ENCODE data around the gene XYLT1. TPM values are rescaled to one million over a fixed set of nuclear protein-coding genes. Genes with fewer than 3 reads are reported as not detected.

XYLT1 gene
- total RNA-seq, 6 experiments from 2014 or later: 22.0 to 51.1 (median 27.5) TPM

DNA sequence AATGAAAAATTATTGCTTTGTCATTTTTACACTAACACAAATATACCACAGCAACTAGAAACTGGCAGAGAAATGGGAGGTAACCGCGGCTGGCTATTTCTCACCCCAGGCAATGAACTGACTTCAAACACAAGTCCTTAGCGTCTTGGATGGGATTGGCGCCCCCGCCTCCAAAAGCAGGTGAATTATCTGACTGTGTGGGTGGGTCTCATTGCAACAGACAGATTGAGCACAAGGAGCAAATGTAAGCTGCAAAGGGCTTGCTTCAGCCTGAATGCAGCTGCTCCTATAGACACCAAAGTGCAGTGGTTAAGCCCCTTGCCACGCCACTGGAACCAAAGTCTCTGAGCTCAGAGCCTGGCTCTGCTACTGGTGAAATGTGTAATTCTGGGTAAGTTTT, 225.0 kb downstream of the XYLT1 start:
- TF ChIP-seq, protein P1, sequence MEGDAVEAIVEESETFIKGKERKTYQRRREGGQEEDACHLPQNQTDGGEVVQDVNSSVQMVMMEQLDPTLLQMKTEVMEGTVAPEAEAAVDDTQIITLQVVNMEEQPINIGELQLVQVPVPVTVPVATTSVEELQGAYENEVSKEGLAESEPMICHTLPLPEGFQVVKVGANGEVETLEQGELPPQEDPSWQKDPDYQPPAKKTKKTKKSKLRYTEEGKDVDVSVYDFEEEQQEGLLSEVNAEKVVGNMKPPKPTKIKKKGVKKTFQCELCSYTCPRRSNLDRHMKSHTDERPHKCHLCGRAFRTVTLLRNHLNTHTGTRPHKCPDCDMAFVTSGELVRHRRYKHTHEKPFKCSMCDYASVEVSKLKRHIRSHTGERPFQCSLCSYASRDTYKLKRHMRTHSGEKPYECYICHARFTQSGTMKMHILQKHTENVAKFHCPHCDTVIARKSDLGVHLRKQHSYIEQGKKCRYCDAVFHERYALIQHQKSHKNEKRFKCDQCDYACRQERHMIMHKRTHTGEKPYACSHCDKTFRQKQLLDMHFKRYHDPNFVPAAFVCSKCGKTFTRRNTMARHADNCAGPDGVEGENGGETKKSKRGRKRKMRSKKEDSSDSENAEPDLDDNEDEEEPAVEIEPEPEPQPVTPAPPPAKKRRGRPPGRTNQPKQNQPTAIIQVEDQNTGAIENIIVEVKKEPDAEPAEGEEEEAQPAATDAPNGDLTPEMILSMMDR (IDR thresholded peaks at IDR 0.05): no peak
- H3K27me3 Mint-ChIP-seq (ENCODE audit: insufficient read depth): no peaks in the 10 kb centered on the region
- no peaks in the 10 kb centered on the region; the same call in 1 of the 2 replicates for H3K4me1 Mint-ChIP-seq (ENCODE audit: low read depth)
- H3K9me3 Mint-ChIP-seq: no peaks in the 10 kb centered on the region
- H3K27ac Mint-ChIP-seq: no peak overlapping the region
- peaks cover 15% of the 10 kb centered on the region; the same call in 1 of the 2 replicates for H3K36me3 Mint-ChIP-seq (ENCODE audit: low read depth)
- DNase-seq: no peak
- no peak overlapping the region for H3K4me3 Mint-ChIP-seq

DNA sequence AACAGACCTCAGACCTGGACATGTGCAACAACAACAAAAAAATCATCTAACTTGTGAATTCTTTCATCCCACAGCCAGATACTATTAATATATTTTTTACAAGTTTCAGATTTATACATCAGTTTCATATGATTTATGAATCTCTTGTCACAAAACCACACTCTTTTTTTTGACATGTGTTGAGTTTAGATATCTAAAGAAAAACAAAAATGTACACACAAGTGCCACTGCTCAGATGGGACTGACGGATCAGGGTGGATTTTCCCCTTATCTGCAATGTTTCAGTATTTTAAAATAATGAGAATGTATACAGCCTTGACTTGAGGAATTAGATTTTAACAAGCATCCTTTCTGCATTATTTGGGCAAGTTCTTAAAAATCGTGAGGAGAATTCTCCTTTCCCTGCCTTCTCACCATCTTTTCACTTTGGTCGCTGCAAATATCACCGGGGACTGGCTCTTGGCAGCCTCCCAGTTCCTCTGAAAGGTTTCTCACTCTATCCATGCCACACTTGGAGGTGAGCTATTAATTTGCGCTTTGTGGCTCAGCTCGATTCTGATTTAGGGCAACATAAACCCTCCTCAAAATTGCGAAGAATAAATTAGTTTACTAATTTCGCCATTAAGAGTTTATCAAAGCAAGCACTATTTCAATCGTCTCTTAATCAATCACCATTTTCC, 225.7 kb downstream of the XYLT1 start:
- TF ChIP-seq, protein P1 (IDR thresholded peaks at IDR 0.05): no peak
- no peak for DNase-seq

DNA sequence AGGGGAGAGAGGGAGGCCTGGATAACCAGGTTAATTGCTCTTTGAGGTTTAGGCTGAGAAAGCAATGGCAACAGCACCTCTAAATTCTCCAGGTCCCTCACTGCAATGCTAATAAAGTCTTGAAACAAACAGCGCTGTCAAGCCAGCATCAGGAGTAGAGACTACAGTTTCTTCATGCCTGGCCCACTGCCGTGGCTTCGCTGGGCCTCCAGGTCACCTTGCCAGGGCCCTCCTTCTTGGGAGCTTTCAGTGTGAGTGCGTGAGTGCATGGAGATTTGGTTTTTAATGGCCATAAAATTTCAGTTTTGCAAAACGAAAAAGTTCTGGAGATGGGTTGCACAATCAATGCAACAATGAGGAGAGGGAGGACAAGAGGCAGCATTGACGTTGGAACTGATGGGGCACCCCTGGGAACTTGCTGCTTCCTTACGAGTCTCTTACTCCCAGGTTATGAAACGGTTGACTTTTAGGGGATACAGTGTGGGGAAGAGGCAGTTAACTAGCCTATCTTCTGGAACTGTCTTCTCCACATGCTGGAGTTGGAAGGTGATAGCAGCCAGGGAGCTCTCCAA, 229.4 kb downstream of the XYLT1 start:
- peaks cover 17% of the 10 kb centered on the region for H3K4me1 Mint-ChIP-seq (ENCODE audit: low read depth)
- no peak overlapping the region for H3K27ac Mint-ChIP-seq

More for the DNA sequence above, 225.7 kb downstream of the XYLT1 start:
- Mint-ChIP-seq H3K4me3 (no peak overlapping the region), H3K9me3 (no peaks in the 10 kb centered on the region), H3K36me3 (ENCODE audit: low read depth) (peaks cover 19% of the 10 kb centered on the region), H3K4me1 (ENCODE audit: low read depth) (peaks cover under 1% of the 10 kb centered on the region; the same call in 1 of the 2 replicates), H3K27ac (no peak overlapping the region), H3K27me3 (ENCODE audit: insufficient read depth) (no peaks in the 10 kb centered on the region; the same call in 1 of the 2 replicates)

DNA sequence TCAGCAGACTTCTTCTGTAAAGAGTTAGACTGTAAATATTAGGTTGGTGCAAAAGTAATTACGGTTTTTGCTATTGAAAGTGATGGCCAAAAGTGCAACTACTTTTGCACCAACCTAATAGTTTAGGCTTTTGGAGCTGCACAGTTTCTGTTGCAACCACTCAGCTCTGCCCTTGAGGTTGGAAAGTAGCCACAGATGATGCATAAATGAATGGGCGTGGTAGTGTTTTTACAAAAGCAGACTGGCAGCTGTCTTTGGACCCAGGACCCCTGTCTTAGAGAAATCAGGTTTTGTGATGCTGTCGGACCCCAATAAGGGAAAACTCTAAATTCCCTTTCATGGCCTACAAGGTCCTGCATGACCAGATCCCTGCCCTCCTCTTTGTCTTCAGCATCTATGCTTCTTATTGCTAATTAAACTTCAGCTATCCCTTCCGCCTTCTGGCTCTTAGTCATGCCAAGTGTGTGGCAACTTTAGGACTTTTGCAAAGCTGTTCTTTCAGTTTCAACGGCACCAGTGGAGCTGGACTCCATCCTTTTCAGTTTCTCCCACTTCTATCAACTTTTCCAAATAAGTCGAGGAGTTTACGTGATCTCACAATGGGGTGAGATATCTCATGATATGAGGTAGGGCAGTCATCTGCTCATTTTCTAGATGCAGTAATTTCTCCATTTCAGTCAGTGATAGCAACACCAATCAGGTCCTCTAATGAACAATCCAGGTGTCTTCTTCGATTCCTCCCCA, 232.3 kb downstream of the XYLT1 start:
- Mint-ChIP-seq H3K9me3 (no peaks in the 10 kb centered on the region), H3K27ac (no peak overlapping the region), H3K4me3 (no peak overlapping the region), H3K4me1 (ENCODE audit: low read depth) (peaks cover 17% of the 10 kb centered on the region), H3K27me3 (ENCODE audit: insufficient read depth) (peaks cover 3% of the 10 kb centered on the region), H3K36me3 (ENCODE audit: low read depth) (peaks cover 30% of the 10 kb centered on the region)
- no peak for DNase-seq
- TF ChIP-seq, protein P1 (IDR thresholded peaks at IDR 0.05): no peak

More for the DNA sequence above, 229.4 kb downstream of the XYLT1 start:
- no peak overlapping the region for H3K4me3 Mint-ChIP-seq
- TF ChIP-seq, protein P1 (IDR thresholded peaks at IDR 0.05): no peak
- no peak for DNase-seq
- peaks cover 3% of the 10 kb centered on the region for H3K27me3 Mint-ChIP-seq (ENCODE audit: insufficient read depth)
- no peaks in the 10 kb centered on the region for H3K9me3 Mint-ChIP-seq
- H3K36me3 Mint-ChIP-seq (ENCODE audit: low read depth): peaks cover 30% of the 10 kb centered on the region

DNA sequence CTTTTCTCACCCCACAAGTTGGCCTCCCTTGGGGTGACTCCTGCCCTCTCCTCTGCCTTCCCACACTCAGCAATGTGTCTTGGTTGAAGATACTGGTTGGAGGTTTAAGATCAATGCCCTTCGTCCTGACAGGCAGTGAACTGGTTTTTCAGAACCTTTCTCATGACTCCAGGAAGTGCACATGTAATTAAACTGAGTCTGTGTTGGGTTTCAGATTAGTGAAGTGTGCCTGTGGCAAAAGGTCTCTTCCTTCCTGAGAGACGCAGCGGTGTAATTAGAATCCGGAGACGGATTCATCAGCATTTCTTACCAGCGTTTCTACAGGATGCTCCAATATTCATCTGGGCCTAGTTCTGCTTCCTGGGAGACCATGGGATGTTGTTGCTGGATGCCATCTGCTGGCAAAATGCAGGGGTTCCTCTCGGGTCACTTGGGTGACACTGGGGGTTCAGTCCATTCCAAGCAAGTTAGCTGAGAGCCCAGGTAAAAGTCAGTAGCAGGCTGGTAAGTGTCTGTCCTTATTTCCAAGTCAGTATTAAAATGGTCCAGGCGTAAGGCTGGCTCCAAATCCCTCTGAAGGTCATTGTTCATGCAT, 233.3 kb downstream of the XYLT1 start:
- Mint-ChIP-seq H3K4me3 (no peak overlapping the region), H3K27ac (no peak overlapping the region), H3K9me3 (no peaks in the 10 kb centered on the region), H3K4me1 (ENCODE audit: low read depth) (peaks cover 17% of the 10 kb centered on the region), H3K27me3 (ENCODE audit: insufficient read depth) (peaks cover 5% of the 10 kb centered on the region), H3K36me3 (ENCODE audit: low read depth) (peaks cover 31% of the 10 kb centered on the region)
- TF ChIP-seq, protein P1 (IDR thresholded peaks at IDR 0.05): no peak
- DNase-seq: no peak

Measured in HFFc6 (cell line).